Esophagus squamous epithelium (tissue), 5 donors: ENCODE results near the gene OR51D1. TPM values are rescaled to one million over a fixed set of nuclear protein-coding genes. Genes with fewer than 3 reads are reported as not detected.

ENCODE experiments used
- DNase-seq: peaks from one replicate; lab custom pipeline; 2025; lab: John Stamatoyannopoulos, UW
- H3K27ac ChIP-seq, 4 donors: fragments of 200-600 bp; sonication (generic); one replicate each; pipeline ENCODE4 v1.5.1; 2016 to 2019; ENCODE audit warnings: mild to moderate bottlenecking in 1 of 4
- H3K27me3 ChIP-seq, 4 donors: fragments of 200-600 bp; sonication (generic); 1 replicate in 3 of 4; 2 replicates in 1 of 4; pipeline versions ENCODE4 v1.5.1 to v1.6.0; 2017 to 2021; ENCODE audit warnings: antibody characterized with exemption in 1 of 4
- H3K36me3 ChIP-seq, 3 donors: fragments of 200-600 bp; sonication (generic); one replicate each; pipeline ENCODE4 v1.5.1; 2016 to 2019
- H3K4me1 ChIP-seq, 3 donors: fragments of 200-600 bp; sonication (generic); one replicate each; pipeline ENCODE4 v1.5.1; 2017 to 2019
- H3K4me3 ChIP-seq, 4 donors: fragments of 200-600 bp; sonication (generic); 1 replicate in 3 of 4; 2 replicates in 1 of 4; pipeline ENCODE4 v1.5.1; 2016 to 2019; ENCODE audit warnings: mild to moderate bottlenecking in 2 of 4, moderate library complexity in 1 of 4
- H3K9me3 ChIP-seq, 3 donors: fragments of 200-600 bp; sonication (generic); one replicate each; pipeline ENCODE4 v1.5.1; 2016 to 2019
- CTCF ChIP-seq, 6 experiments: fragments of 450-650 bp in 4 of 6; fragments of 200-600 bp in 2 of 6; sonication (generic) in 2 of 6; IDR thresholded peaks; one replicate each; pipeline ENCODE4 v1.5.1; 2016 to 2019; ENCODE audit warnings: antibody characterized with exemption in 6 of 6, mild to moderate bottlenecking in 4 of 6, moderate library complexity in 4 of 6
- POLR2A ChIP-seq, 4 donors: fragments of 450-650 bp; IDR thresholded peaks; one replicate each; pipeline ENCODE4 v1.6.1; 2017; ENCODE audit warnings: antibody characterized with exemption in 4 of 4, mild to moderate bottlenecking in 4 of 4, moderate library complexity in 3 of 4
- WGBS, 2 donors: methylation state at CpG; one replicate each; pipeline ENCODE4 v1.1.5; 2018; 5-methylcytosine and 5-hydroxymethylcytosine counted together
- intact Hi-C: fragments of 100-400 bp; cut with DNase I; formaldehyde crosslinking; loops from one replicate; pipeline ENCODE4 v1.15.0; 2022
- total RNA-seq, 4 donors: library from RNA; depleted of rRNA; stranded (reverse); fragments of >200 nt; gene quantifications; one replicate each; pipeline ENCODE4 v1.1.0, GENCODE V29; 2016
- donor health status: DM: yes; HTN: yes; CAD: no.

The OR51D1 gene
- total RNA-seq, 4 donors from 2014 or later = not detected

GRCh38 chr11:4671741-4672140 is 34.5 kb downstream of the OR51D1 start:
- 71 to 82% methylated on average over 2 of the region's 2 CpGs for WGBS, 2 donors
- H3K36me3 ChIP-seq = no peaks in the 10 kb centered on the region
- no peak overlapping the region for H3K27ac ChIP-seq
- DNase-seq = no peak
- H3K4me3 ChIP-seq = no peak overlapping the region
- intact Hi-C loops = no loop called here
- no peaks in the 10 kb centered on the region for H3K9me3 ChIP-seq
- H3K27me3 ChIP-seq = no peaks in the 10 kb centered on the region
- TF ChIP-seq POLR2A (IDR thresholded peaks at IDR 0.05) = no peak
- no peaks in the 10 kb centered on the region for H3K4me1 ChIP-seq

- Histone ChIP-seq H3K9me3 (no peaks in the 10 kb centered on the region), H3K36me3 (no peaks in the 10 kb centered on the region), H3K4me1 (no peaks in the 10 kb centered on the region), H3K4me3 (no peak overlapping the region), H3K27ac (no peak overlapping the region), H3K27me3 (no peaks in the 10 kb centered on the region)
- DNase-seq = no peak
- 57 to 58% methylated on average over 3 of the region's 3 CpGs for WGBS, 2 donors
- intact Hi-C loops = no loop called here
- no peak for TF ChIP-seq CTCF (IDR thresholded peaks at IDR 0.05)
- TF ChIP-seq POLR2A (IDR thresholded peaks at IDR 0.05) = no peak
Observed at GRCh38 chr11:4672470-4672869, 35.2 kb downstream of the OR51D1 start.

- WGBS, 2 donors = 68 to 80% methylated on average over 2 of the region's 2 CpGs
- no peak overlapping the region for H3K4me3 ChIP-seq
- H3K27ac ChIP-seq = no peak overlapping the region
- intact Hi-C loops = no loop called here
- H3K36me3 ChIP-seq = no peaks in the 10 kb centered on the region
- H3K27me3 ChIP-seq = no peaks in the 10 kb centered on the region
- no peaks in the 10 kb centered on the region for H3K9me3 ChIP-seq
- no peak for TF ChIP-seq CTCF (IDR thresholded peaks at IDR 0.05)
- TF ChIP-seq POLR2A (IDR thresholded peaks at IDR 0.05) = no peak
- DNase-seq = no peak
- H3K4me1 ChIP-seq = no peaks in the 10 kb centered on the region
Observed at GRCh38 chr11:4673781-4674180, 36.5 kb downstream of the OR51D1 start.

GRCh38 chr11:4677948-4678347 is 40.7 kb downstream of the OR51D1 start:
- DNase-seq = no peak
- TF ChIP-seq CTCF (IDR thresholded peaks at IDR 0.05) (no peak), POLR2A (IDR thresholded peaks at IDR 0.05) (no peak)
- intact Hi-C loops = no loop called here
- no peak overlapping the region for H3K4me3 ChIP-seq
- no peaks in the 10 kb centered on the region for H3K4me1 ChIP-seq
- no peaks in the 10 kb centered on the region for H3K9me3 ChIP-seq
- no peaks in the 10 kb centered on the region for H3K36me3 ChIP-seq
- 67 to 69% methylated on average over 2 of the region's 2 CpGs for WGBS, 2 donors
- H3K27me3 ChIP-seq = no peaks in the 10 kb centered on the region
- no peak overlapping the region for H3K27ac ChIP-seq

GRCh38 chr11:4680341-4680740 is 43.1 kb downstream of the OR51D1 start:
- no peaks in the 10 kb centered on the region for H3K27me3 ChIP-seq
- no peaks in the 10 kb centered on the region for H3K9me3 ChIP-seq
- no peak overlapping the region for H3K27ac ChIP-seq
- H3K36me3 ChIP-seq = no peaks in the 10 kb centered on the region
- no peak overlapping the region for H3K4me3 ChIP-seq
- H3K4me1 ChIP-seq = no peaks in the 10 kb centered on the region
- WGBS, 2 donors = 41 to 45% methylated on average over 3 of the region's 3 CpGs
- intact Hi-C loops = no loop called here
- no peak for DNase-seq
- TF ChIP-seq POLR2A (IDR thresholded peaks at IDR 0.05) (no peak), CTCF (IDR thresholded peaks at IDR 0.05) (no peak)
